OCI-LY1 (cell line): ENCODE results near the gene KCNMB1.

Source experiments
- H2AFZ ChIP-seq: fragments of 200-600 bp; sonication (generic), shearing (Covaris generic); 2 replicates; pipeline ENCODE4 v1.6.0; 2014; ENCODE audit warnings: antibody characterized with exemption, mild to moderate bottlenecking, low read length
- H3F3A ChIP-seq: fragments of 200-600 bp; sonication (generic), shearing (Covaris generic); 2 replicates; pipeline ENCODE4 v1.6.0; 2014; ENCODE audit warnings: mild to moderate bottlenecking, antibody characterized with exemption, low read length, moderate library complexity; ENCODE audit not compliant: insufficient read depth
- H3K27ac ChIP-seq: fragments of 200-600 bp; sonication (generic); 2 replicates; pipeline ENCODE4 v1.5.1; 2014; ENCODE audit warnings: low read length, mixed run types, mild to moderate bottlenecking, low read depth; ENCODE audit not compliant: poor library complexity, severe bottlenecking
- H3K27me3 ChIP-seq: fragments of 200-600 bp; sonication (generic); 2 replicates; pipeline ENCODE4 v1.6.0; 2014; ENCODE audit warnings: antibody characterized with exemption, mild to moderate bottlenecking, low read length, moderate library complexity; ENCODE audit not compliant: insufficient read depth
- H3K36me3 ChIP-seq: fragments of 200-600 bp; sonication (generic); 2 replicates; pipeline ENCODE4 v1.6.1; 2014; ENCODE audit warnings: mild to moderate bottlenecking, antibody characterized with exemption, low read length, moderate library complexity, mixed read lengths; ENCODE audit not compliant: insufficient read depth
- H3K4me1 ChIP-seq: fragments of 200-600 bp; sonication (generic); 2 replicates; pipeline ENCODE4 v1.5.1; 2014; ENCODE audit warnings: mild to moderate bottlenecking, low read length, moderate library complexity; ENCODE audit not compliant: insufficient read depth, severe bottlenecking
- H3K4me2 ChIP-seq: fragments of 200-600 bp; sonication (generic), shearing (Covaris generic); 2 replicates; pipeline ENCODE4 v1.6.1; 2014; ENCODE audit warnings: low read length
- H3K4me3 ChIP-seq: fragments of 200-600 bp; sonication (generic); 2 replicates; pipeline ENCODE4 v1.5.1; 2014; ENCODE audit warnings: low read length, low read depth, mild to moderate bottlenecking, mixed read lengths; ENCODE audit not compliant: poor library complexity, severe bottlenecking
- H3K79me2 ChIP-seq: fragments of 200-600 bp; shearing (Covaris generic); 2 replicates; pipeline ENCODE4 v1.6.1; 2016; ENCODE audit warnings: mixed run types, low read length, mixed read lengths; ENCODE audit not compliant: insufficient read depth
- H3K9ac ChIP-seq: fragments of 200-600 bp; sonication (generic), shearing (Covaris generic); 2 replicates; pipeline ENCODE4 v1.6.1; 2014; ENCODE audit warnings: mild to moderate bottlenecking, low read length, mixed read lengths
- H3K9me2 ChIP-seq: fragments of 200-600 bp; sonication (generic), shearing (Covaris generic); 2 replicates; pipeline ENCODE4 v1.6.1; 2014; ENCODE audit warnings: low read depth, mild to moderate bottlenecking, low read length, mixed read lengths
- H3K9me3 ChIP-seq: fragments of 200-600 bp; shearing (Covaris generic); 2 replicates; pipeline ENCODE4 v1.6.1; 2014; ENCODE audit warnings: low read length, mixed read lengths
- H4K20me1 ChIP-seq: fragments of 200-600 bp; sonication (generic), shearing (Covaris generic); 2 replicates; pipeline ENCODE4 v1.6.0; 2016; ENCODE audit warnings: mild to moderate bottlenecking, low read length; ENCODE audit not compliant: insufficient read depth
- EZH2 ChIP-seq: fragments of 200-600 bp; sonication (generic), shearing (Covaris generic); IDR thresholded peaks from 2 replicates; pipeline ENCODE4 v1.8.0; 2017; ENCODE audit warnings: borderline replicate concordance, mixed run types, mild to moderate bottlenecking, antibody characterized with exemption, low read length, moderate library complexity, mixed read lengths
- TF ChIP-seq, protein P1 (sequence below): fragments of 200-600 bp; sonication (generic), shearing (Covaris generic); IDR thresholded peaks from 2 replicates; pipeline ENCODE4 v1.5.1; 2017; ENCODE audit warnings: mild to moderate bottlenecking, antibody characterized with exemption, low read length, moderate library complexity, mixed read lengths

Gene KCNMB1

DNA sequence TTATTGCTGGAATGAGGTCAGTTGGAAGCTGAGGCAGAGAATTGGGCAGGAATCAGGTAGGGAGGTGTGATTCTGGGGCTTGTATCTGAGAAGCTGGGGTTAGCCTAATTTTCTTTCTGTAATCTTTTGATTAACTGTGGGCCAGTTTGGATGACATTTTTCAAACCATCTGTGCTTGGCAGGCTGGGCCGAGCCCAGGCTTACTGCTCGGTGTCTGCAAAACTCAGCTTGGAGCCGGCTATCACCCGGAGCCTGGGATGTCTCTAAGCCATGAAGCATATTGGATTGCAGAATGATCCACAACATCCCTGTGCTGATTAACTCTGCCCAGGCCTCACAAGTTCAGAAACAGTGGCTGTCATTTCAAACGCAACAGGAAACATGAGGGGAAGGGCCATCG is 26.5 kb downstream of the KCNMB1 start:
- Histone ChIP-seq H3K27ac (no peak overlapping the region), H3K9ac (no peak overlapping the region), H3K4me3 (no peak overlapping the region), H3K4me1 (no peaks in the 10 kb centered on the region), H3K36me3 (no peaks in the 10 kb centered on the region), H3K27me3 (0 out of 2 replicates have a peak, but pooled peaks cover 5% of the 10 kb centered on the region), H4K20me1 (no peaks in the 10 kb centered on the region), H3K79me2 (no peaks in the 10 kb centered on the region), H3K4me2 (no peak overlapping the region), H2AFZ (no peak overlapping the region), H3K9me3 (no peaks in the 10 kb centered on the region), H3K9me2 (no peaks in the 10 kb centered on the region), H3F3A (no peaks in the 10 kb centered on the region)
- no peak for TF ChIP-seq EZH2
- TF ChIP-seq, protein P1, sequence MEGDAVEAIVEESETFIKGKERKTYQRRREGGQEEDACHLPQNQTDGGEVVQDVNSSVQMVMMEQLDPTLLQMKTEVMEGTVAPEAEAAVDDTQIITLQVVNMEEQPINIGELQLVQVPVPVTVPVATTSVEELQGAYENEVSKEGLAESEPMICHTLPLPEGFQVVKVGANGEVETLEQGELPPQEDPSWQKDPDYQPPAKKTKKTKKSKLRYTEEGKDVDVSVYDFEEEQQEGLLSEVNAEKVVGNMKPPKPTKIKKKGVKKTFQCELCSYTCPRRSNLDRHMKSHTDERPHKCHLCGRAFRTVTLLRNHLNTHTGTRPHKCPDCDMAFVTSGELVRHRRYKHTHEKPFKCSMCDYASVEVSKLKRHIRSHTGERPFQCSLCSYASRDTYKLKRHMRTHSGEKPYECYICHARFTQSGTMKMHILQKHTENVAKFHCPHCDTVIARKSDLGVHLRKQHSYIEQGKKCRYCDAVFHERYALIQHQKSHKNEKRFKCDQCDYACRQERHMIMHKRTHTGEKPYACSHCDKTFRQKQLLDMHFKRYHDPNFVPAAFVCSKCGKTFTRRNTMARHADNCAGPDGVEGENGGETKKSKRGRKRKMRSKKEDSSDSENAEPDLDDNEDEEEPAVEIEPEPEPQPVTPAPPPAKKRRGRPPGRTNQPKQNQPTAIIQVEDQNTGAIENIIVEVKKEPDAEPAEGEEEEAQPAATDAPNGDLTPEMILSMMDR: no peak

DNA sequence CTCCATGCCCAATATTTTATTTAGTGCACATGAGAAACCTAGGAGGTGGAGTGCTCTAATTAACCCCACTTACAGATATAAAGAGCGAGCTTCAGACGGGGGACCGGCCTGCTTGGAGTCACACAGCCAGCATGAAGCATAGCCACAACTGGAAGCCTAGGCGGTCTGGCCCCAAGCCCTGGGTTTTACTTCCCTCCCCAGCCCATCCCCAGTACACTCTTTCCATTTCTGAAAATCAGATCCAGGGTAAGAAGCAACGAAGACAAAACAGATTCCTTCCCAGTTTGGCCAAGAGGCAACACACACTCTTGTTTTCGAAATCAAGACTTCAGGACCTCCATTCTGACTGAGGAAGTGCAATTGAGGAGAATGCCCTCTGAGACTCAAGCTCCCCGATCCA is 27.1 kb downstream of the KCNMB1 start:
- 0 out of 2 replicates have a peak, but pooled peaks cover 5% of the 10 kb centered on the region for H3K27me3 ChIP-seq

DNA sequence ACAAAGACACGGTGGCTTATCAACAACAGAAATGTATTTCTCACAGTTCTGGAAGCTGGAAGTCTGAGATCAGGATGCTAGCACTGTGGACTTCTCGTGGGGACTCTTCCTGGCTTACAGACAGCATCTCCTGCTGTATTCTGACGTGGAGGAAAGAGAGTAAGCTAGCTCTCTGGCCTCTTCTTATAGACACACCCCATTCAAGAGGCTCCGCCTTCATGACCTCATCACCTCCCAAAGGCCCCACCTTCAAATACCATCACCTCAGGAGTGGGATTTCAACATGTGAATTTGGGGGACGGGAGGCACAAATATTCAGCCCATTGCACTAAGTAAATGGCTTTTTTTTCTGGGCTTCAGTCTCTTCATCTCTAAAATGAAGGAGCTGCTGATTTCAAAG is 27.6 kb downstream of the KCNMB1 start:
- Histone ChIP-seq H3K36me3 (no peaks in the 10 kb centered on the region), H4K20me1 (no peaks in the 10 kb centered on the region), H2AFZ (no peak overlapping the region), H3K79me2 (no peaks in the 10 kb centered on the region), H3K27me3 (0 out of 2 replicates have a peak, but pooled peaks cover 5% of the 10 kb centered on the region), H3F3A (no peaks in the 10 kb centered on the region), H3K9ac (no peak overlapping the region), H3K4me1 (no peaks in the 10 kb centered on the region), H3K9me3 (no peaks in the 10 kb centered on the region), H3K4me2 (no peak overlapping the region), H3K4me3 (no peak overlapping the region), H3K27ac (no peak overlapping the region), H3K9me2 (no peaks in the 10 kb centered on the region)
- no peak for TF ChIP-seq EZH2
- TF ChIP-seq, protein P1: no peak

More for the DNA sequence above, 27.1 kb downstream of the KCNMB1 start:
- no peak overlapping the region for H3K4me2 ChIP-seq
- H3K27ac ChIP-seq: no peak overlapping the region
- no peaks in the 10 kb centered on the region for H3K9me3 ChIP-seq
- no peaks in the 10 kb centered on the region for H3F3A ChIP-seq
- H3K36me3 ChIP-seq: no peaks in the 10 kb centered on the region
- no peak overlapping the region for H2AFZ ChIP-seq
- no peaks in the 10 kb centered on the region for H3K79me2 ChIP-seq
- no peak overlapping the region for H3K9ac ChIP-seq
- H3K4me3 ChIP-seq: no peak overlapping the region
- H3K9me2 ChIP-seq: no peaks in the 10 kb centered on the region
- H4K20me1 ChIP-seq: no peaks in the 10 kb centered on the region
- TF ChIP-seq EZH2: no peak
- TF ChIP-seq, protein P1: no peak
- no peaks in the 10 kb centered on the region for H3K4me1 ChIP-seq
